Spleen (tissue), 7 donors: ENCODE measurements around the gene SLC6A2.

Source experiments
- CTCF ChIP-seq, 11 experiments: fragments of 200-600 bp in 7 of 11; fragments of 450-650 bp in 4 of 11; sonication (generic) in 4 of 11; IDR thresholded peaks in 8 of 11; conservative IDR thresholded peaks in 3 of 11; 1 replicate in 7 of 11; 2 replicates in 4 of 11; pipeline versions ENCODE4 v1.4.0 to v1.8.0; 2016 to 2021; ENCODE audit warnings: antibody characterized with exemption in 11 of 11, inconsistent platforms in 4 of 11, mild to moderate bottlenecking in 1 of 11
- POLR2AphosphoS5 ChIP-seq, 3 donors: sonication (generic); formaldehyde crosslinking; IDR thresholded peaks; one replicate each; pipeline ENCODE4 v1.5.1; 2017; ENCODE audit warnings: antibody characterized with exemption in 3 of 3
- donor health status: DM: no; HTN: no; CAD: no; lungs with moderate emphysema.
- donor health status: DM: no; HTN: no; CAD: no.
- donor health status: DM: no; HTN: no; CAD: no.

DNA sequence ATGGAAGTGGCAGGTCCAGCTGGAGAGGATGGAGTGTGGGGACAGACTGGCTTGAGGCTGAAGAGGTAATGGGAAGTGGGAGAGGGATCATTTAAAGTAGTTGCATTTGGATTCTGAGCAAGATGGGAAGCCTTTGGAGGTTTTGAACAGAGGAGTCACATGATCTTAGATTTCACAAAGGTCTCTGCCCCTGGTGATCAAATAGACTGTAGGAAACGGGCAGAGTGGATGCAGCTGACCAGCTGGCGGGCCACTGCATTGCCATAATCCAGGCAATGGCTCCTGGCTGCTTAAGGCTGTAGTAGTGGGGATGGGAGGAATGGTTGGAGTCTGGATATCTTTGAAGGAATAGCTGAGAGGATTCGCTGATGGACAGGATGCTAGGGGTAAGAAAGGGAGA is 81.5 kb downstream of the SLC6A2 start:
- TF ChIP-seq POLR2AphosphoS5 (IDR thresholded peaks at IDR 0.05) (no peak), CTCF (IDR thresholded peaks at IDR 0.05 in 8 of 11, conservative IDR thresholded peaks at IDR 0.05 in 3 of 11) (no peak)
